OCI-LY1 (cell line): ENCODE measurements around the gene SUSD1.

ENCODE experiments used
- H2AFZ ChIP-seq: fragments of 200-600 bp; sonication (generic), shearing (Covaris generic); 2 replicates; pipeline ENCODE4 v1.6.0; 2014; ENCODE audit warnings: antibody characterized with exemption, mild to moderate bottlenecking, low read length
- H3F3A ChIP-seq: fragments of 200-600 bp; sonication (generic), shearing (Covaris generic); 2 replicates; pipeline ENCODE4 v1.6.0; 2014; ENCODE audit warnings: mild to moderate bottlenecking, antibody characterized with exemption, low read length, moderate library complexity; ENCODE audit not compliant: insufficient read depth
- H3K27ac ChIP-seq: fragments of 200-600 bp; sonication (generic); 2 replicates; pipeline ENCODE4 v1.5.1; 2014; ENCODE audit warnings: low read length, mixed run types, mild to moderate bottlenecking, low read depth; ENCODE audit not compliant: poor library complexity, severe bottlenecking
- H3K27me3 ChIP-seq: fragments of 200-600 bp; sonication (generic); 2 replicates; pipeline ENCODE4 v1.6.0; 2014; ENCODE audit warnings: antibody characterized with exemption, mild to moderate bottlenecking, low read length, moderate library complexity; ENCODE audit not compliant: insufficient read depth
- H3K36me3 ChIP-seq: fragments of 200-600 bp; sonication (generic); 2 replicates; pipeline ENCODE4 v1.6.1; 2014; ENCODE audit warnings: mild to moderate bottlenecking, antibody characterized with exemption, low read length, moderate library complexity, mixed read lengths; ENCODE audit not compliant: insufficient read depth
- H3K4me1 ChIP-seq: fragments of 200-600 bp; sonication (generic); 2 replicates; pipeline ENCODE4 v1.5.1; 2014; ENCODE audit warnings: mild to moderate bottlenecking, low read length, moderate library complexity; ENCODE audit not compliant: insufficient read depth, severe bottlenecking
- H3K4me2 ChIP-seq: fragments of 200-600 bp; sonication (generic), shearing (Covaris generic); 2 replicates; pipeline ENCODE4 v1.6.1; 2014; ENCODE audit warnings: low read length
- H3K4me3 ChIP-seq: fragments of 200-600 bp; sonication (generic); 2 replicates; pipeline ENCODE4 v1.5.1; 2014; ENCODE audit warnings: low read length, low read depth, mild to moderate bottlenecking, mixed read lengths; ENCODE audit not compliant: poor library complexity, severe bottlenecking
- H3K79me2 ChIP-seq: fragments of 200-600 bp; shearing (Covaris generic); 2 replicates; pipeline ENCODE4 v1.6.1; 2016; ENCODE audit warnings: mixed run types, low read length, mixed read lengths; ENCODE audit not compliant: insufficient read depth
- H3K9ac ChIP-seq: fragments of 200-600 bp; sonication (generic), shearing (Covaris generic); 2 replicates; pipeline ENCODE4 v1.6.1; 2014; ENCODE audit warnings: mild to moderate bottlenecking, low read length, mixed read lengths
- H3K9me2 ChIP-seq: fragments of 200-600 bp; sonication (generic), shearing (Covaris generic); 2 replicates; pipeline ENCODE4 v1.6.1; 2014; ENCODE audit warnings: low read depth, mild to moderate bottlenecking, low read length, mixed read lengths
- H3K9me3 ChIP-seq: fragments of 200-600 bp; shearing (Covaris generic); 2 replicates; pipeline ENCODE4 v1.6.1; 2014; ENCODE audit warnings: low read length, mixed read lengths
- H4K20me1 ChIP-seq: fragments of 200-600 bp; sonication (generic), shearing (Covaris generic); 2 replicates; pipeline ENCODE4 v1.6.0; 2016; ENCODE audit warnings: mild to moderate bottlenecking, low read length; ENCODE audit not compliant: insufficient read depth
- CTCF ChIP-seq: fragments of 200-600 bp; sonication (generic), shearing (Covaris generic); IDR thresholded peaks from 2 replicates; pipeline ENCODE4 v1.5.1; 2017; ENCODE audit warnings: mild to moderate bottlenecking, antibody characterized with exemption, low read length, moderate library complexity, mixed read lengths
- EZH2 ChIP-seq: fragments of 200-600 bp; sonication (generic), shearing (Covaris generic); IDR thresholded peaks from 2 replicates; pipeline ENCODE4 v1.8.0; 2017; ENCODE audit warnings: borderline replicate concordance, mixed run types, mild to moderate bottlenecking, antibody characterized with exemption, low read length, moderate library complexity, mixed read lengths

The SUSD1 gene

GRCh38 chr9:112063586-112063985, 111.5 kb downstream of the SUSD1 start:
- H3K27me3 ChIP-seq: no peaks in the 10 kb centered on the region
- no peak overlapping the region for H2AFZ ChIP-seq
- peaks cover 12% of the 10 kb centered on the region for H3K4me1 ChIP-seq
- no peak overlapping the region for H3K4me3 ChIP-seq
- no peaks in the 10 kb centered on the region for H3F3A ChIP-seq
- H4K20me1 ChIP-seq: no peaks in the 10 kb centered on the region
- no peaks in the 10 kb centered on the region for H3K9me3 ChIP-seq
- H3K4me2 ChIP-seq: no peak overlapping the region
- H3K9me2 ChIP-seq: no peaks in the 10 kb centered on the region
- no peaks in the 10 kb centered on the region for H3K36me3 ChIP-seq
- no peak overlapping the region for H3K9ac ChIP-seq
- no peaks in the 10 kb centered on the region for H3K79me2 ChIP-seq
- no peak for TF ChIP-seq EZH2
- no peak overlapping the region for H3K27ac ChIP-seq

- Histone ChIP-seq H3K27ac (no peak overlapping the region), H3F3A (no peaks in the 10 kb centered on the region), H3K9me3 (no peaks in the 10 kb centered on the region), H2AFZ (no peak overlapping the region), H3K36me3 (no peaks in the 10 kb centered on the region), H3K9ac (no peak overlapping the region), H3K4me1 (peaks cover 12% of the 10 kb centered on the region), H3K4me2 (no peak overlapping the region), H4K20me1 (no peaks in the 10 kb centered on the region), H3K79me2 (no peaks in the 10 kb centered on the region), H3K4me3 (no peak overlapping the region), H3K9me2 (no peaks in the 10 kb centered on the region), H3K27me3 (no peaks in the 10 kb centered on the region)
- no peak for TF ChIP-seq CTCF
- no peak for TF ChIP-seq EZH2
Observed at GRCh38 chr9:112063151-112063550, 111.9 kb downstream of the SUSD1 start.

GRCh38 chr9:112061152-112061740, 113.9 kb downstream of the SUSD1 start:
- no peak overlapping the region; the same call in 1 of the 2 replicates for H3K4me2 ChIP-seq
- H3K9ac ChIP-seq: no peak overlapping the region

More at GRCh38 chr9:112061152-112061740, 113.9 kb downstream of the SUSD1 start:
- H3K4me3 ChIP-seq: no peak overlapping the region
- no peaks in the 10 kb centered on the region for H3K9me3 ChIP-seq
- no peaks in the 10 kb centered on the region for H3K9me2 ChIP-seq
- no peaks in the 10 kb centered on the region for H3K36me3 ChIP-seq
- peaks cover 12% of the 10 kb centered on the region for H3K4me1 ChIP-seq
- no peaks in the 10 kb centered on the region for H3F3A ChIP-seq
- H4K20me1 ChIP-seq: no peaks in the 10 kb centered on the region
- H2AFZ ChIP-seq: no peak overlapping the region
- H3K27me3 ChIP-seq: no peaks in the 10 kb centered on the region
- peak overlapping the region; percentile 58 for H3K27ac ChIP-seq
- H3K79me2 ChIP-seq: no peaks in the 10 kb centered on the region
- no peak for TF ChIP-seq EZH2
- no peak for TF ChIP-seq CTCF
